ENCODE results near the gene RPTOR.
A peak's percentile ranks its signal among the peaks of the same experiment; 100 is the strongest.

Gene RPTOR

GRCh38 chr17:80977172-80977571 lies 432.5 kb downstream of the RPTOR start:
- DNase-seq (ENCODE audit: low read depth, low spot score): no peak

GRCh38 chr17:80978499-80979497 lies 434.2 kb downstream of the RPTOR start:
- DNase-seq (ENCODE audit: low read depth, low spot score): no peak

- DNase-seq (ENCODE audit: low read depth, low spot score): no peak
These were observed 435.1 kb downstream of the RPTOR start for GRCh38 chr17:80979547-80980378.

- no peak for DNase-seq (ENCODE audit: low read depth, low spot score)
These were observed 435.9 kb downstream of the RPTOR start for GRCh38 chr17:80980397-80981061.

GRCh38 chr17:80981062-80981902 lies 436.6 kb downstream of the RPTOR start:
- no peak for DNase-seq (ENCODE audit: low read depth, low spot score)

- no peak for DNase-seq (ENCODE audit: low read depth, low spot score)
These were observed 437.3 kb downstream of the RPTOR start for GRCh38 chr17:80981929-80982425.

GRCh38 chr17:80982426-80982974 lies 437.9 kb downstream of the RPTOR start:
- no peak for DNase-seq (ENCODE audit: low read depth, low spot score)

GRCh38 chr17:80983545-80983944 lies 438.9 kb downstream of the RPTOR start:
- DNase-seq (ENCODE audit: low read depth, low spot score): no peak

GRCh38 chr17:80984749-80985148 lies 440.1 kb downstream of the RPTOR start:
- DNase-seq (ENCODE audit: low read depth, low spot score): no peak

GRCh38 chr17:80986046-80986445 lies 441.4 kb downstream of the RPTOR start:
- DNase-seq (ENCODE audit: low read depth, low spot score): no peak

- no peak for DNase-seq (ENCODE audit: low read depth, low spot score)
These were observed 442.3 kb downstream of the RPTOR start for GRCh38 chr17:80986816-80987475.

- DNase-seq (ENCODE audit: low read depth, low spot score): no peak
These were observed 443.4 kb downstream of the RPTOR start for GRCh38 chr17:80987941-80988461.

GRCh38 chr17:80989586-80989913 lies 444.9 kb downstream of the RPTOR start:
- DNase-seq (ENCODE audit: low read depth, low spot score): no peak

GRCh38 chr17:80990921-80991644 lies 446.4 kb downstream of the RPTOR start:
- DNase-seq (ENCODE audit: low read depth, low spot score): no peak

GRCh38 chr17:80991645-80992076 lies 447.0 kb downstream of the RPTOR start, which contains the start of gene CHMP6:
Gene CHMP6, plus strand, starts transcription at chr17:80991841. Its CDS starts 78 bp downstream, at chr17:80991919.
- DNase-seq (ENCODE audit: low read depth, low spot score): peak; percentile 38

GRCh38 chr17:80992077-80992947 lies 447.7 kb downstream of the RPTOR start:
- no peak for DNase-seq (ENCODE audit: low read depth, low spot score)

GRCh38 chr17:80992948-80993624 lies 448.4 kb downstream of the RPTOR start:
- no peak for DNase-seq (ENCODE audit: low read depth, low spot score)
